B cell (primary cell): ENCODE results near the gene GSTM3. TPM values are rescaled to one million over a fixed set of nuclear protein-coding genes. Genes with fewer than 3 reads are reported as not detected.
"Not testable (repeated sequence)": the region's sequence is repeated elsewhere in the genome, so short reads cannot be mapped to it uniquely, and the experiment has no call there.

ENCODE experiments used
- ATAC-seq: fragments of 200-7000 bp; cut with Tn5 transposase; one replicate; pipeline ENCODE4 v1.10.0; 2021; ENCODE audit warnings: low read depth, mild to moderate bottlenecking, moderate number of reproducible peaks, moderate library complexity
- CTCF ChIA-PET: fragments of 350-600 bp; sonication (Branson Sonifier 250); formaldehyde crosslinking; loops from one replicate; lab custom pipeline; 2021; ENCODE audit warnings: antibody characterized with exemption, inconsistent platforms; lab: Charles Lee
- POLR2A ChIA-PET: fragments of 350-600 bp; sonication (Branson Sonifier 250); formaldehyde crosslinking; loops from one replicate; lab custom pipeline; 2021; ENCODE audit warnings: antibody characterized with exemption; lab: Charles Lee
- DNase-seq: peaks from one replicate; pipeline ENCODE4 v3.0.0; 2013
- H2AFZ ChIP-seq: 2 replicates; pipeline ENCODE4 v1.6.1; 2012; ENCODE audit warnings: mild to moderate bottlenecking, low read depth, low read length; ENCODE audit not compliant: insufficient read depth, poor library complexity, severe bottlenecking
- H3K27ac ChIP-seq, 2 donors: 1 replicate in 1 of 2; 2 replicates in 1 of 2; pipeline ENCODE4 v1.5.1; 2012 to 2013; ENCODE audit warnings: low read length in 2 of 2, mild to moderate bottlenecking in 2 of 2, moderate library complexity in 1 of 2
- H3K27me3 ChIP-seq, 4 experiments: fragments of 200-600 bp in 1 of 4; sonication (generic) in 1 of 4; replicated peaks in 1 of 4; 1 replicate in 2 of 4; 2 replicates in 2 of 4; pipeline versions ENCODE4 v1.6.1 to v1.7.0; 2013 to 2016; ENCODE audit warnings: low read length in 3 of 4, mild to moderate bottlenecking in 2 of 4, mixed read lengths in 1 of 4, moderate library complexity in 1 of 4; ENCODE audit not compliant: insufficient read depth in 4 of 4, control insufficient read depth in 3 of 4; ENCODE audit errors: control extremely low read depth in 1 of 4
- H3K36me3 ChIP-seq, 2 experiments: replicated peaks in 1 of 2; 1 replicate in 1 of 2; 2 replicates in 1 of 2; pipeline versions ENCODE4 v1.6.1 to v1.7.1; 2013; ENCODE audit warnings: low read length in 1 of 2; ENCODE audit not compliant: insufficient read depth in 2 of 2, control insufficient read depth in 1 of 2; ENCODE audit errors: control extremely low read depth in 1 of 2, extremely low read depth in 1 of 2
- H3K4me1 ChIP-seq, 2 donors: fragments of 200-600 bp in 1 of 2; sonication (generic) in 1 of 2; 1 replicate in 1 of 2; 2 replicates in 1 of 2; pipeline versions ENCODE4 v1.5.1 to v1.6.1; 2013 to 2017; ENCODE audit warnings: low read length in 2 of 2; ENCODE audit not compliant: control insufficient read depth in 2 of 2, insufficient read depth in 2 of 2
- H3K4me2 ChIP-seq: replicated peaks from 2 replicates; pipeline ENCODE3; 2012; ENCODE audit warnings: mild to moderate bottlenecking, low read depth, low read length; ENCODE audit not compliant: poor library complexity, severe bottlenecking
- H3K4me3 ChIP-seq, 5 experiments: fragments of 200-600 bp in 1 of 5; sonication (generic) in 1 of 5; 1 replicate in 3 of 5; 2 replicates in 2 of 5; pipeline versions ENCODE4 v1.5.1 to v1.7.0; 2011 to 2016; ENCODE audit warnings: low read length in 4 of 5, mild to moderate bottlenecking in 4 of 5, low read depth in 2 of 5, control low read depth in 1 of 5, moderate library complexity in 1 of 5; ENCODE audit not compliant: insufficient read depth in 1 of 5; ENCODE audit errors: control extremely low read depth in 1 of 5, extremely low read depth in 1 of 5
- H3K79me2 ChIP-seq: fragments of 200-600 bp; sonication (generic); one replicate; pipeline ENCODE4 v1.6.0; 2016; ENCODE audit warnings: low read length; ENCODE audit not compliant: control insufficient read depth, insufficient read depth
- H3K9ac ChIP-seq: fragments of 200-600 bp; sonication (generic); 2 replicates; pipeline ENCODE4 v1.6.1; 2017; ENCODE audit warnings: mild to moderate bottlenecking, low read length, moderate library complexity
- H3K9me3 ChIP-seq, 3 donors: one replicate each; pipeline versions ENCODE4 v1.6.1 to v1.7.1; 2013; ENCODE audit warnings: low read length in 2 of 3; ENCODE audit not compliant: control insufficient read depth in 2 of 3, insufficient read depth in 1 of 3; ENCODE audit errors: control extremely low read depth in 1 of 3
- H4K20me1 ChIP-seq: 2 replicates; pipeline ENCODE4 v1.6.0; 2012; ENCODE audit warnings: mild to moderate bottlenecking, low read length; ENCODE audit not compliant: insufficient read depth, control insufficient read depth, poor library complexity, severe bottlenecking
- H3K27ac Mint-ChIP-seq: one replicate; pipeline ENCODE4 v1.8.0; 2021; ENCODE audit warnings: mixed read lengths
- H3K27me3 Mint-ChIP-seq: one replicate; pipeline ENCODE4 v1.8.0; 2021; ENCODE audit warnings: mixed read lengths
- H3K4me1 Mint-ChIP-seq: one replicate; pipeline ENCODE4 v1.8.0; 2021; ENCODE audit warnings: mixed read lengths
- H3K4me3 Mint-ChIP-seq: one replicate; pipeline ENCODE4 v1.8.0; 2021; ENCODE audit warnings: mixed read lengths
- H3K9me3 Mint-ChIP-seq: one replicate; pipeline ENCODE4 v1.8.0; 2022; ENCODE audit warnings: mixed read lengths; ENCODE audit not compliant: insufficient read depth
- EZH2 ChIP-seq: IDR thresholded peaks from 2 replicates; pipeline ENCODE4 v1.6.1; 2012; ENCODE audit warnings: borderline replicate concordance, low read depth, mild to moderate bottlenecking, moderate library complexity, low read length; ENCODE audit not compliant: insufficient read depth, poor library complexity, severe bottlenecking
- WGBS: methylation state at CpG from one replicate; pipeline ENCODE4 v1.1.5; 2013; ENCODE audit warnings: missing lambda C conversion rate; ENCODE audit not compliant: insufficient coverage; 5-methylcytosine and 5-hydroxymethylcytosine counted together
- intact Hi-C: fragments of 100-400 bp; cut with micrococcal nuclease; formaldehyde crosslinking; loops from one replicate; pipeline ENCODE4 v1.10.0; 2022
- polyA plus RNA-seq: library from polyadenylated mRNA; depleted of rRNA; stranded (reverse); fragments of >200 nt; gene quantifications from 2 replicates; pipeline ENCODE4 v1.2.3, GENCODE V29; 2012
- total RNA-seq, 2 donors: library from RNA; stranded (reverse); fragments of 120-200 nt in 1 of 2; gene quantifications; 1 replicate in 1 of 2; 2 replicates in 1 of 2; pipeline versions ENCODE4 v1.2.3 to v1.2.4, GENCODE V29; 2013 to 2022
- TF ChIP-seq, protein P1 (sequence below): fragments of 200-600 bp; IDR thresholded peaks from one replicate; pipeline ENCODE4 v1.8.0; 2022; ENCODE audit warnings: antibody characterized with exemption, mild to moderate bottlenecking

Gene GSTM3
- total and polyA plus RNA-seq, 2 donors (not counting 1 experiment from before 2014, with no cell fraction given): 1.9 to 2.8 TPM

GRCh38 chr1:109756848-109757521 lies 16.1 kb upstream of the GSTM3 start:
- Histone ChIP-seq H3K79me2 (no peaks in the 10 kb centered on the region), H2AFZ (no peak overlapping the region), H3K4me1 (no peaks in the 10 kb centered on the region), H3K36me3 (no peaks in the 10 kb centered on the region), H3K27ac (no peak overlapping the region), H3K9ac (no peak overlapping the region), H3K9me3 (no peaks in the 10 kb centered on the region), H3K4me3 (no peak overlapping the region), H3K27me3 (no peaks in the 10 kb centered on the region), H4K20me1 (no peaks in the 10 kb centered on the region), H3K4me2 (no peak overlapping the region)
- TF ChIP-seq, protein P1, sequence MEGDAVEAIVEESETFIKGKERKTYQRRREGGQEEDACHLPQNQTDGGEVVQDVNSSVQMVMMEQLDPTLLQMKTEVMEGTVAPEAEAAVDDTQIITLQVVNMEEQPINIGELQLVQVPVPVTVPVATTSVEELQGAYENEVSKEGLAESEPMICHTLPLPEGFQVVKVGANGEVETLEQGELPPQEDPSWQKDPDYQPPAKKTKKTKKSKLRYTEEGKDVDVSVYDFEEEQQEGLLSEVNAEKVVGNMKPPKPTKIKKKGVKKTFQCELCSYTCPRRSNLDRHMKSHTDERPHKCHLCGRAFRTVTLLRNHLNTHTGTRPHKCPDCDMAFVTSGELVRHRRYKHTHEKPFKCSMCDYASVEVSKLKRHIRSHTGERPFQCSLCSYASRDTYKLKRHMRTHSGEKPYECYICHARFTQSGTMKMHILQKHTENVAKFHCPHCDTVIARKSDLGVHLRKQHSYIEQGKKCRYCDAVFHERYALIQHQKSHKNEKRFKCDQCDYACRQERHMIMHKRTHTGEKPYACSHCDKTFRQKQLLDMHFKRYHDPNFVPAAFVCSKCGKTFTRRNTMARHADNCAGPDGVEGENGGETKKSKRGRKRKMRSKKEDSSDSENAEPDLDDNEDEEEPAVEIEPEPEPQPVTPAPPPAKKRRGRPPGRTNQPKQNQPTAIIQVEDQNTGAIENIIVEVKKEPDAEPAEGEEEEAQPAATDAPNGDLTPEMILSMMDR: no peak
- no peak for TF ChIP-seq EZH2
- ATAC-seq: no peak
- Mint-ChIP-seq H3K4me3 (no peak overlapping the region), H3K9me3 (no peaks in the 10 kb centered on the region), H3K27me3 (peaks cover 8% of the 10 kb centered on the region), H3K27ac (no peak overlapping the region), H3K4me1 (no peaks in the 10 kb centered on the region)
- intact Hi-C loops: no loop called here
- 92% methylated on average over 7 of the region's 7 CpGs for WGBS
- POLR2A ChIA-PET: no interaction called here
- CTCF ChIA-PET: interaction anchor here (0.7 to 1.3 kb wide), 2 partner anchors 17 to 217 kb away, joined by 3 to 5 read pairs; no protein-coding TSS in a partner anchor
- no peak for DNase-seq

DNA sequence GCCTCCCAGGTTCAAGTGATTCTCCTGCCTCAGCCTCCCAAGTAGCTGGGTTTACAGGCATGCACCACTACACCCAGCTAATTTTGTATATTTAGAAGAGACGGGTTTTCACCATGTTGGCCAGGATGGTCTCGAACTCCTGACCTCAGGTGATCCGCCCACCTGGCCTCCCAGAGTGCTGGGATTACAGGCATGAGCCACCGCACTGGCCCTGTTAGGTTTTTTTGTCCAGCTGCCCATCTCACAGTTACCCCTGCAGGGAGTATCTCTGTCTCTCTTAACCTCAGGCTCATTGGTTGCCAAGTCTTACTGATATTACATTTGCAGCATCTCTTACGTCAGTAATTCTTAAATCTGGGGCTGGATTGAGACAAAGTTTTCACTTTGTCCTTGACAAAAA lies 15.5 kb upstream of the GSTM3 start:
- H2AFZ ChIP-seq, H3K79me2 ChIP-seq, H3K9me3 ChIP-seq, H3K36me3 ChIP-seq, H3K4me3 ChIP-seq, H3K27me3 ChIP-seq, ATAC-seq, intact Hi-C loops, H3K4me3 Mint-ChIP-seq, H3K4me1 ChIP-seq, DNase-seq, H3K9ac ChIP-seq, H3K9me3 Mint-ChIP-seq, H3K27ac Mint-ChIP-seq, POLR2A ChIA-PET, H4K20me1 ChIP-seq, H3K27ac ChIP-seq, H3K4me2 ChIP-seq, H3K4me1 Mint-ChIP-seq: not testable (repeated sequence)
- CTCF ChIA-PET: interaction anchor here (1.3 kb wide), 1 partner anchor 18 kb away, joined by 5 read pairs; no protein-coding TSS in a partner anchor
- peaks cover 13% of the 10 kb centered on the region for H3K27me3 Mint-ChIP-seq
- WGBS: 95% methylated on average over 3 of the region's 5 CpGs
